Measurements from ENCODE around the gene VEGFD.

DNA sequence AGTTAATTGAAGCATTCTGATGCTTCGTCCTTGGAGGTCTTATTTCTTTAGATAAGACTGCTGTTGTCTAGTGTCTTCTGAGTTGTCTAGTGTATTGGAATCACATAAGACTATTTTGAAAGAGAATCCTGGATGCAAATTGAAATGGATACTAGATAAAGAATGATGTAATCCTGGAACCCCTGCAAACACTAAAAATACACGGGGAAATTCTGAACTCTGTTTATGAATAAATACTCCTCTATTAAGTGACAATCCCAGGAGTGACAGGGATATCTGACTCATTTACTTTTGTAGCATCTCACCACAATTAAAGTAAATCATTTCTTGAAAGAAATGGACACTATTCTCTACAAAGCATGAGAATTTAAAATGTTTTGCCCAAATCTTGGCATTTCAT lies 69.7 kb downstream of the VEGFD start:
- TF ChIP-seq L3MBTL2 (conservative IDR thresholded peaks at IDR 0.05) = no peak
- no peak for TF ChIP-seq SP1 (IDR thresholded peaks at IDR 0.05)
- TF ChIP-seq TARDBP (IDR thresholded peaks at IDR 0.05) = no peak
- TF ChIP-seq BHLHE40 (IDR thresholded peaks at IDR 0.05; ENCODE audit: borderline replicate concordance) = no peak
